K562 (cell line): ENCODE data around the gene NRXN2.

ENCODE experiments used
- ARHGAP35 ChIP-seq: fragments of 450-650 bp; IDR thresholded peaks from 2 replicates; pipeline ENCODE4 v1.6.1; 2018; ENCODE audit not compliant: partially characterized antibody
- ATF2 ChIP-seq: sonication (generic); formaldehyde crosslinking; IDR thresholded peaks from 2 replicates; pipeline ENCODE4 v1.8.1; 2022; ENCODE audit warnings: missing genetic modification reagents
- BRCA1 ChIP-seq, 2 experiments: fragments of 450-650 bp in 1 of 2; sonication (generic) in 1 of 2; formaldehyde crosslinking in 1 of 2; IDR thresholded peaks; 2 replicates each; pipeline versions ENCODE4 v1.5.0 to v1.6.1; 2017 to 2020; ENCODE audit warnings: mild to moderate bottlenecking in 1 of 2, missing genetic modification reagents in 1 of 2
- CBX1 ChIP-seq: sonication (generic); IDR thresholded peaks from 2 replicates; pipeline ENCODE4 v1.6.1; 2016; ENCODE audit warnings: antibody characterized with exemption, low read depth, mild to moderate bottlenecking
- CBX2 ChIP-seq: fragments of 200-600 bp; sonication (generic); IDR thresholded peaks from one replicate; pipeline ENCODE4 v1.6.1; 2012; ENCODE audit warnings: mild to moderate bottlenecking, low read length, inconsistent platforms; ENCODE audit not compliant: insufficient read depth, poor library complexity, severe bottlenecking
- CTCF ChIP-seq, 3 experiments: IDR thresholded peaks in 2 of 3; conservative IDR thresholded peaks in 1 of 3; 2 replicates each; pipeline ENCODE4 v1.5.1; 2011 to 2012; ENCODE audit warnings: low read length in 3 of 3, mild to moderate bottlenecking in 3 of 3, control low read depth in 2 of 3, improper control_type of control experiment in 1 of 3, inconsistent platforms in 1 of 3, low read depth in 1 of 3, mixed read lengths in 1 of 3, moderate library complexity in 1 of 3; ENCODE audit not compliant: insufficient read depth in 2 of 3
- ETS2 ChIP-seq: IDR thresholded peaks from 2 replicates; pipeline ENCODE4 v1.6.1; 2016; ENCODE audit warnings: borderline replicate concordance, missing genetic modification characterization, mild to moderate bottlenecking, moderate library complexity, missing compliant biosample characterization; ENCODE audit not compliant: poor library complexity, severe bottlenecking
- NKRF ChIP-seq: fragments of 450-650 bp; IDR thresholded peaks from 2 replicates; pipeline ENCODE4 v1.6.1; 2016; ENCODE audit warnings: borderline replicate concordance
- POLR3G ChIP-seq: IDR thresholded peaks from 2 replicates; pipeline ENCODE4 v1.6.1; 2011; ENCODE audit not compliant: insufficient read length, insufficient replicate concordance; ENCODE audit errors: extremely low read depth
- PRPF4 ChIP-seq: fragments of 200-400 bp; formaldehyde crosslinking; IDR thresholded peaks from one replicate; pipeline ENCODE4 v1.6.1; 2017; ENCODE audit warnings: low read length, low read depth, mild to moderate bottlenecking; ENCODE audit not compliant: insufficient read depth, poor library complexity, severe bottlenecking
- ZBTB2 ChIP-seq: fragments of 450-650 bp; IDR thresholded peaks from 2 replicates; pipeline ENCODE4 v1.6.1; 2016; ENCODE audit warnings: antibody characterized with exemption
- ZNF639 ChIP-seq, 2 experiments: fragments of 200-800 bp in 1 of 2; sonication (Bioruptor generic) in 1 of 2; sonication (generic) in 1 of 2; formaldehyde crosslinking in 1 of 2; IDR thresholded peaks in 1 of 2; conservative IDR thresholded peaks in 1 of 2; 2 replicates each; pipeline versions ENCODE4 v1.5.0 to v1.6.1; 2016 to 2020; ENCODE audit warnings: missing compliant biosample characterization in 1 of 2, missing genetic modification characterization in 1 of 2, missing genetic modification reagents in 1 of 2
- ZNF707 ChIP-seq: fragments of 250-450 bp; sonication (Bioruptor Pico); conservative IDR thresholded peaks from 2 replicates; pipeline ENCODE4 v1.8.0; 2022; ENCODE audit warnings: inconsistent platforms, mild to moderate bottlenecking, moderate library complexity

GRCh38 chr11:64718084-64718779, 4.8 kb downstream of the NRXN2 start:
- TF ChIP-seq BRCA1 (IDR thresholded peaks at IDR 0.05) = no peak
- no peak for TF ChIP-seq BRCA1 (CRISPR knock-in tag; IDR thresholded peaks at IDR 0.05)
- no peak for TF ChIP-seq ARHGAP35
- TF ChIP-seq ZNF639 (CRISPR knock-in tag; conservative IDR thresholded peaks at IDR 0.05 in 1 of 2, IDR thresholded peaks at IDR 0.05 in 1 of 2) = no peak
- no peak for TF ChIP-seq NKRF
- TF ChIP-seq ZBTB2 = no peak
- TF ChIP-seq CTCF (IDR thresholded peaks at IDR 0.05 in 2 of 3, conservative IDR thresholded peaks at IDR 0.05 in 1 of 3; ENCODE audit: insufficient read depth in 2 of 3, low read depth in 1 of 3, low read length in 3 of 3) = no peak
- no peak for TF ChIP-seq CBX1
- no peak for TF ChIP-seq PRPF4
- TF ChIP-seq POLR3G = no peak
- TF ChIP-seq ZNF707 (CRISPR knock-in tag) = no peak
- TF ChIP-seq ATF2 = no peak
- TF ChIP-seq CBX2 = no peak
- no peak for TF ChIP-seq ETS2 (tag)
